Right lobe of liver (tissue), 4 donors: ENCODE results near the gene CAMTA1.

Experiments used
- CTCF ChIP-seq, 4 donors: fragments of 200-600 bp in 3 of 4; fragments of 450-650 bp in 1 of 4; IDR thresholded peaks; one replicate each; pipeline versions ENCODE4 v1.5.1 to v1.8.0; 2016 to 2022; ENCODE audit warnings: antibody characterized with exemption in 4 of 4, mild to moderate bottlenecking in 2 of 4
- POLR2A ChIP-seq: fragments of 450-650 bp; IDR thresholded peaks from one replicate; pipeline ENCODE4 v1.6.1; 2017; ENCODE audit warnings: antibody characterized with exemption, mild to moderate bottlenecking
- donor health status: DM: no; HTN: no; CAD: no.
- donor health status: DM: no; HTN: no; CAD: no.
- donor health status: DM: no; HTN: yes; CAD: no.

- TF ChIP-seq CTCF (IDR thresholded peaks at IDR 0.05) (no peak), POLR2A (no peak)
Measured at GRCh38 chr1:7094509-7094908, 309.3 kb downstream of the CAMTA1 start.
